HUES48 (cell line): ENCODE data around the gene TMEM229B.
"Not testable (repeated sequence)": the region's sequence is repeated elsewhere in the genome, so short reads cannot be mapped to it uniquely, and the experiment has no call there.

Experiments used
- H3K27ac ChIP-seq: one replicate; pipeline ENCODE4 v1.7.0; 2013; ENCODE audit warnings: low read depth, low read length, inconsistent platforms
- H3K27me3 ChIP-seq: 2 replicates; pipeline ENCODE4 v1.6.1; 2013; ENCODE audit warnings: mild to moderate bottlenecking, low read length; ENCODE audit not compliant: control insufficient read depth, insufficient read depth
- H3K36me3 ChIP-seq: 2 replicates; pipeline ENCODE4 v1.6.1; 2013; ENCODE audit warnings: low read length; ENCODE audit not compliant: control insufficient read depth, insufficient read depth
- H3K4me1 ChIP-seq: 2 replicates; pipeline ENCODE4 v1.6.1; 2013; ENCODE audit warnings: mild to moderate bottlenecking, low read length; ENCODE audit not compliant: control insufficient read depth, insufficient read depth
- H3K4me3 ChIP-seq: 2 replicates; pipeline ENCODE4 v1.5.1; 2013; ENCODE audit warnings: mild to moderate bottlenecking, low read depth, low read length
- H3K9ac ChIP-seq: 2 replicates; pipeline ENCODE4 v1.6.1; 2013; ENCODE audit warnings: mild to moderate bottlenecking, low read depth, low read length, moderate library complexity
- H3K9me3 ChIP-seq: 2 replicates; pipeline ENCODE4 v1.6.1; 2013; ENCODE audit warnings: low read length; ENCODE audit not compliant: control insufficient read depth, insufficient read depth

TMEM229B gene

DNA sequence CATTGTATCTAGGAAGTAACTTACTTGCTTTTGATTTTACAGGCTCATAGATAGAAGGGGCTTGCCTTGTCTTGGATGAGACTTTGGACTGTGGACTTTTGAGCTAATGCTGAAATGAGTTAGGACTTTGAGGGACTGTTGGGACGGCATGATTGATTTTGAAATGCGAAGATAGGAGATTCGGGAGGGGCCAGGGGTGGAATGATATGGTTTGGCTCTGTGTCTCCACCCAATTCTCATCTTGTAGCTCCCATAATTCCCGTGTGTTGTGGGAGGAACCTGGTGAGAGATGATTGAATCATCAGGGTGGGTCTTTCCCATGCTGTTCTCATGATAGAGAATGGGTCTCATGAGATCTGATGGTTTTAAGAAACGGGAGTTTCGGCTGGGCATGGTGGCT lies 36.9 kb downstream of the TMEM229B start:
- not testable (repeated sequence) for H3K27ac ChIP-seq, H3K9ac ChIP-seq, H3K9me3 ChIP-seq, H3K4me1 ChIP-seq, H3K27me3 ChIP-seq, H3K36me3 ChIP-seq, H3K4me3 ChIP-seq

DNA sequence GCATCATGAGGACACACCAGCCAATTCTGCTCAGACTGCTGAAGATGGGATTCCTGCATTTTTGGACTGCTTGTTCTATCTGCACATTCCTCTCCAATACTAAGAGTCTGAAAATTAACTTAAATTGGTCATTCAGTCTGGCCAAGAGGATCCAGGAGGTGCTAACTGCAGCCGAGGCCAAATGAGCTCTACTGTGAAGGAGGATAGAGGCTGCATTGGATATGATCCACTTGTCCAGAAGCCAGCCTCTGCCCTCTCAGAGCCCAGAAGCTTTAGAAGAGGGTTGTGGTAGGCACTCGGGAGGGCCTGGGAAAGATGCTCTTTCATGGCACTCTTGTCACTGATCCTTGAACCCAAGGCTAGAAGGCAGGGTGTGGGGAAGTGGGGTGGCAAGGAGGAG lies 39.4 kb downstream of the TMEM229B start:
- Histone ChIP-seq H3K9me3 (0 out of 2 replicates have a peak, but pooled peaks cover 10% of the 10 kb centered on the region), H3K27me3 (no peaks in the 10 kb centered on the region)

GRCh38 chr14:67447033-67447381 lies 41.5 kb downstream of the TMEM229B start:
- no peak overlapping the region for H3K9ac ChIP-seq
- no peak overlapping the region for H3K4me3 ChIP-seq

More for the DNA sequence above, 39.4 kb downstream of the TMEM229B start:
- Histone ChIP-seq H3K9ac (no peak overlapping the region), H3K36me3 (no peaks in the 10 kb centered on the region), H3K27ac (no peak overlapping the region), H3K4me3 (no peak overlapping the region), H3K4me1 (peaks cover 8% of the 10 kb centered on the region)

DNA sequence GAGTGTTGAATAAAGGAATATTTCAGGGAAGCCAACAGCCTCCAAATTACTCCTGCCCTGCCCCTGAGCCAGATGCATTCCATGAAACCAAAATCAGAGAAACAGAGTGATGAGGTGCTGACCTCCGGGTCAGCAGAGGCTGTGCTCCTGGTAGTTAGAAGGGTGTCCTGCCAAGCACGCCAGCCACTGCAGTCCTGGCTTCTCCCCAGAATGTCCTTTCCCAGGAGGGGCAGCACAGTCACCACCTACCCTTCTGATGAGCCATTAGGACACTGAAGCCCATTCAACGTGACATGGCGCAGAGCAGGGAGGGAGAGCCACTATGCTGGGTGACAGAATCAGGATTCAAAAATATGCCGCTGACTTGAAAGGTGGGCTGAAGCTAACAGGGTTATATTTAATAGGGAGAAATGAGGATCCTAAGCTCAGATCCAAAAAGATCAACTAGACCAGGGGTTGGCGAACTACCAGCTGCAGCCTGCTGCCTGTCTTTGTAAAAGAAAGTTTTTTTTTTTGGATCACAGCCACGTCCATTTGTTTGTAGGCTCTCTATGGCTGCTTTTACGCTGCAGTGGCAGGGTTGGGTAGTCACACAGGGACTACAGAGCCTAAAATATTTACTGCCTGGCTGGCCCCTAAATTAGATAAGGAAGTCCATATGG lies 42.0 kb downstream of the TMEM229B start:
- Histone ChIP-seq H3K9me3 (0 out of 2 replicates have a peak, but pooled peaks cover 9% of the 10 kb centered on the region), H3K4me1 (peaks cover 14% of the 10 kb centered on the region), H3K36me3 (no peaks in the 10 kb centered on the region), H3K27me3 (no peaks in the 10 kb centered on the region), H3K27ac (peak overlapping the region; percentile 25), H3K9ac (no peak overlapping the region), H3K4me3 (no peak overlapping the region)

More at GRCh38 chr14:67447033-67447381, 41.5 kb downstream of the TMEM229B start:
- no peaks in the 10 kb centered on the region for H3K36me3 ChIP-seq
- peak overlapping the region; percentile 25 for H3K27ac ChIP-seq
- no peaks in the 10 kb centered on the region for H3K27me3 ChIP-seq
- 0 out of 2 replicates have a peak, but pooled peaks cover 10% of the 10 kb centered on the region for H3K9me3 ChIP-seq
- peaks cover 14% of the 10 kb centered on the region for H3K4me1 ChIP-seq

GRCh38 chr14:67444395-67444794 lies 44.1 kb downstream of the TMEM229B start:
- peak overlapping the region; percentile 77 for H3K27ac ChIP-seq
- no peak overlapping the region for H3K9ac ChIP-seq
- peaks cover 14% of the 10 kb centered on the region for H3K4me1 ChIP-seq
- H3K9me3 ChIP-seq = no peaks in the 10 kb centered on the region
- H3K4me3 ChIP-seq = no peak overlapping the region
- H3K27me3 ChIP-seq = no peaks in the 10 kb centered on the region
- no peaks in the 10 kb centered on the region for H3K36me3 ChIP-seq

GRCh38 chr14:67442139-67442906 lies 46.2 kb downstream of the TMEM229B start:
- Histone ChIP-seq H3K9ac (no peak overlapping the region), H3K27me3 (no peaks in the 10 kb centered on the region), H3K27ac (no peak overlapping the region), H3K9me3 (no peaks in the 10 kb centered on the region), H3K36me3 (no peaks in the 10 kb centered on the region), H3K4me3 (no peak overlapping the region), H3K4me1 (peaks cover 14% of the 10 kb centered on the region)

- peaks cover 14% of the 10 kb centered on the region for H3K4me1 ChIP-seq
These were observed 46.8 kb downstream of the TMEM229B start for GRCh38 chr14:67441672-67442071.

GRCh38 chr14:67441256-67441655 lies 47.3 kb downstream of the TMEM229B start:
- Histone ChIP-seq H3K27ac (no peak overlapping the region), H3K27me3 (no peaks in the 10 kb centered on the region), H3K9ac (no peak overlapping the region), H3K4me1 (peaks cover 14% of the 10 kb centered on the region), H3K4me3 (no peak overlapping the region), H3K9me3 (no peaks in the 10 kb centered on the region), H3K36me3 (no peaks in the 10 kb centered on the region)

More at GRCh38 chr14:67441672-67442071, 46.8 kb downstream of the TMEM229B start:
- no peak overlapping the region for H3K4me3 ChIP-seq
- no peaks in the 10 kb centered on the region for H3K36me3 ChIP-seq
- H3K27ac ChIP-seq = no peak overlapping the region
- no peak overlapping the region for H3K9ac ChIP-seq
- H3K9me3 ChIP-seq = no peaks in the 10 kb centered on the region
- no peaks in the 10 kb centered on the region for H3K27me3 ChIP-seq

DNA sequence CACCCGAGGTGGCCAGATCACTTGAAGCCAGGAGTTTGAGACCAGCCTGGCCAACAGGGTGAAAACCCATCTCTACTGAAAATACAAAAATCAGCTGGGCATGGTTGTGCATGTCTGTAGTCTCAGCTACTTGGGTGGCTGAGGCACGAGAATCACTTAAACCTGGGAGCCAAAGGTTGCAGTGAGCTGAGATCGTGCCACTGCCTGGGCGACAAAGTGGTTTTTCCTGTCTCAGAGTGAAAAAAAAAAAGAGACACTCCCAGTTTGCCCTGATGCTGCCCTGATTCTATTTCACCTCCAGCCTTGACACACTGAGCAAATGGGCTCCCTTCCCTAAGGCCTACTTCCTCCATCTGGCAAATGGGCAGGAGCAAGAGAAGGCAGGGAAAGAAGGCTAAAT lies 48.0 kb downstream of the TMEM229B start:
- Histone ChIP-seq H3K4me1 (peaks cover 14% of the 10 kb centered on the region), H3K36me3 (no peaks in the 10 kb centered on the region), H3K9ac (no peak overlapping the region), H3K4me3 (no peak overlapping the region), H3K9me3 (no peaks in the 10 kb centered on the region), H3K27ac (no peak overlapping the region), H3K27me3 (no peaks in the 10 kb centered on the region)

DNA sequence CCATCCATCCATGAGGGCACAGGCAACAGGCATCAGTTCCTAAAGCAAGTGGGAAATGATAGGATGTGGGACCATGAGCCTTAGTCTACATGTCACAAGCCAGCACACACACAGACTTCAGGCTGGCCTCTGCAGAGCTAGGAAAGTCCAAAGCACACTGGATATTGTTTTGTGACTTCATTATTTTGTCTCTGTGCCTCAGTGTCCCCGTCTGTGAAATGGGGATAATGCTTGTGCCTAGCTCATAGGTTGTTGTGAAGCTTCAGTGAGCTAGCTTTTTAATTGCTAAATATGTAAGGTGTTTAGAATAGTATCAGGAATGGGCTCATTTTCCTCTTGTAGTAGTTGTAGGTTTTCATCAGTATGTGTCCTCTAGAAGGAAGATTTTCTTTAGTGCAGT lies 49.6 kb downstream of the TMEM229B start:
- Histone ChIP-seq H3K36me3 (no peaks in the 10 kb centered on the region), H3K4me3 (no peak overlapping the region), H3K27ac (no peak overlapping the region), H3K9ac (no peak overlapping the region), H3K27me3 (no peaks in the 10 kb centered on the region), H3K4me1 (peaks cover 5% of the 10 kb centered on the region), H3K9me3 (no peaks in the 10 kb centered on the region)
